ENCODE data around the gene PLEKHM3.

GRCh38 chr2:208013285-208014178, 11.8 kb downstream of the PLEKHM3 start:
- TF ChIP-seq CTCF (IDR thresholded peaks at IDR 0.05; ENCODE audit: low read depth, low read length, missing input control) (no peak), RAD21 (IDR thresholded peaks at IDR 0.05) (no peak)

Data from liver (tissue), 3 donors.